Measurements from ENCODE around the gene TCEAL5.
"Not testable (repeated sequence)": the region's sequence is repeated elsewhere in the genome, so short reads cannot be mapped to it uniquely, and the experiment has no call there.

Gene TCEAL5

DNA sequence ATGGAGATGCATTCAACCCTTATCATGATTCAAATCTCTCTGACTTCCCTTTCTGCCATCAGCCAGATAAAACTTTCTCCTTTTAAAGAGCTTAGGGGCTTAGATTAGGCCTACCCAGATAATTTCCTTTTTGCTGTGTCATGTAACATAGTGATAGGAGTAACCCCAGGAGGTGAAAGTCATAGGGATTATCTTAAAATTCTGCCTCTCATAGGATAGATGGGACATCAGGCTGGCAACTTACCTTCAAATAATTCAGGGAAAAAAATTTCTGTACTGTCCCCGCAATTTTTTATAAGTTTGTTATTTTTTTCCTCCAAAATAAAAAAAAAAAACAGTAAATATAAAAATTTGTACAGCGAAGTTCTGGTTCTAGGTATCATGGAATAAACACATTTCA lies 40.9 kb downstream of the TCEAL5 start:
- in situ Hi-C loops (cut with MboI; ENCODE audit: low sequenced_read_pairs) = not testable (repeated sequence)

DNA sequence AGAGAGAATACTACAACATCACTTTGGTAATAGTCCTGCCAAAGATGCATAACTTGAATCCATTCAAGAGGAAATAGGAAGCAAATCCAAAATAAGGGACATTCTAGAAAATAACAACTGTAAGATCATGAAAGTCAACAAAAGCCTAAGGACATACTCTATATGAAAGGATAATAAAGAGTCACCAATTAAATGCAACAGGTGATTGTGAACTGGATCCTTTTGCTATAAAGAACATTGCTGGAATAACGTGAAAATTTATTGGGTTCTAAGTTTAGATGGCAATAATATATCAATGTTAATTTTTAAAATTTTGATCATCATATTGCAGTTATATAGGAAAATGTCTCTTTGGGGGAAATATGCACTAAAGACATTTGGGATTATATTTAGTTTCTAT lies 41.7 kb downstream of the TCEAL5 start:
- in situ Hi-C loops (cut with MboI; ENCODE audit: low sequenced_read_pairs) = no loop called here

DNA sequence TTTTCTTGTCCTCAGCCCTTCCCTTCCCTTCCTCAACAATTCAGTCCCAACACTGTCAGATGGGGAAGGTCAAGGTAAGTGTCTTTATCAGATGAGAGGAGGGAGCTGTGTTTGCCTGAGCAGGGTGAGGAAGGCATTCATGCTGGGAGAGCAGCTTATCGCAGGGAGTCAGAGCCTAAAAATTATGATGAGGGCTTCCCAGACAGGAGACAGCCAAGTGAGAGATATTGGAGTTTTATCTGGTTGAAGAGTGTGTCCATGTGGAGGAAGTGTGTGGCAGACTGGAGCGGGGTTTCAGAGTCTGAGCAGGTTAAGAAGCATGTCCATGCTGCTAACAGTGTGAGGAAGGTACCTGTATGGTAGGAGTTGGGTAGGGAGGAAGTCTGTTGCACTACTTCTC lies 43.3 kb downstream of the TCEAL5 start:
- in situ Hi-C loops (cut with MboI; ENCODE audit: low sequenced_read_pairs) = no loop called here

- in situ Hi-C loops (cut with MboI; ENCODE audit: low sequenced_read_pairs) = not testable (repeated sequence)
Measured at GRCh38 chrX:103225918-103226317, 50.6 kb downstream of the TCEAL5 start.
